ENCODE results near the gene GCC2.

- no peak for TF ChIP-seq CTCF (IDR thresholded peaks at IDR 0.05)
- TF ChIP-seq ZFX (IDR thresholded peaks at IDR 0.05; ENCODE audit: borderline replicate concordance), result no peak
Observed at GRCh38 chr2:108428286-108429009, 20.6 kb upstream of the GCC2 start.
